ENCODE data around the gene PARP12. TPM values are rescaled to one million over a fixed set of nuclear protein-coding genes. Genes with fewer than 3 reads are reported as not detected.

Gene PARP12
- total and polyA plus RNA-seq, 2 of the 8 experiments (the other 6 are each of a cell fraction or from before 2014, with no cell fraction given), result 9.0 to 21.5 TPM

DNA sequence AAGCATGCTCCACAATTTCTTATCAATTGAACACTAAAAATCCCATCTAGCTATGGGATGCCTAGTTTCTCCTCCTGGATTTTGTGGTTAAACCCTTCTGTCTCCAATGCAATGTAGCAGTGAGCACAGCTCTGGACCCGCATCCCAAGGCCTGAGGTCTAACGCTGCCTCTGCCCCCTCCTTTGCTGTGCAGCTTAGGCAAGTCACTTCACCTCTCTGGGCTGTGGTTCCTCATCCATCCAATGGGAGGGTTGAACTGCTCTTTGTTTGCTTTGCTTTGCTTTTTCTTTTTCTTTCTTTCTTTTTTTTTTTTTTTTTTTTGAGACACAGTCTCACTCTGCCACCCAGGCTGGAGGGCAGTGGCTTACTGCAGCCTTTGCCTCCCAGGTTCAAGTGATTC lies 69.2 kb downstream of the PARP12 start:
- no peak overlapping the region for H3K4me3 ChIP-seq (ENCODE audit: extremely low read depth in 1 of 4, insufficient read depth in 2 of 4, low read depth in 3 of 4, low read length in 4 of 4)
- CTCF ChIA-PET (ENCODE audit: partially characterized antibody), result interaction anchor here (2.4 to 3.7 kb wide), 3 partner anchors 9 to 348 kb away, joined by 11 to 21 read pairs (median 15); no protein-coding TSS in a partner anchor
- TF ChIP-seq CBX5 (IDR thresholded peaks at IDR 0.05; ENCODE audit: low read depth, low read length), result no peak
- TF ChIP-seq RXRA (IDR thresholded peaks at IDR 0.05; ENCODE audit: insufficient read depth, low read depth, low read length), result no peak
- no peak for TF ChIP-seq RFX5 (IDR thresholded peaks at IDR 0.05; ENCODE audit: borderline replicate concordance, low read depth, low read length)
- TF ChIP-seq CTBP2 (IDR thresholded peaks at IDR 0.05; ENCODE audit: borderline replicate concordance, insufficient read depth, insufficient read length, low read length), result no peak
- TF ChIP-seq BACH1 (IDR thresholded peaks at IDR 0.05; ENCODE audit: low read length), result no peak
- TF ChIP-seq CHD1 (IDR thresholded peaks at IDR 0.05; ENCODE audit: low read depth, low read length), result no peak
- no peak for TF ChIP-seq TCF12 (IDR thresholded peaks at IDR 0.05; ENCODE audit: low read depth, low read length)
- TF ChIP-seq RAD21 (IDR thresholded peaks at IDR 0.05 in 1 of 2, conservative IDR thresholded peaks at IDR 0.05 in 1 of 2; ENCODE audit: low read depth in 2 of 2, low read length in 2 of 2), result no peak
- no peak for TF ChIP-seq NRF1 (IDR thresholded peaks at IDR 0.05; ENCODE audit: low read depth, low read length)
- TF ChIP-seq SP2 (IDR thresholded peaks at IDR 0.05; ENCODE audit: low read length), result no peak
- no peak for TF ChIP-seq HDAC2 (IDR thresholded peaks at IDR 0.05; ENCODE audit: borderline replicate concordance in 1 of 2, low read depth in 2 of 2, low read length in 2 of 2)
- TF ChIP-seq CEBPB (IDR thresholded peaks at IDR 0.05; ENCODE audit: low read depth, low read length), result no peak
- no peak for TF ChIP-seq NANOG (IDR thresholded peaks at IDR 0.05; ENCODE audit: insufficient read depth, low read depth, low read length, poor library complexity, severe bottlenecking)
- no peak for TF ChIP-seq KDM1A (IDR thresholded peaks at IDR 0.05; ENCODE audit: borderline replicate concordance, low read length)

More for the DNA sequence above, 69.2 kb downstream of the PARP12 start:
- H3K9me3 ChIP-seq (ENCODE audit: insufficient read depth in 2 of 2, low read depth in 1 of 2, low read length in 1 of 2), result no peaks in the 10 kb centered on the region
- no peaks in the 10 kb centered on the region for H3K79me2 ChIP-seq (ENCODE audit: control insufficient read depth in 1 of 2, insufficient read depth in 2 of 2, low read length in 2 of 2)
- no peak for FAIRE-seq
- H2BK12ac ChIP-seq (ENCODE audit: low read depth, low read length), result no peak overlapping the region
- H2BK15ac ChIP-seq (ENCODE audit: low read length), result 0 out of 2 replicates have a peak overlapping the region, but pooled peaks have one; percentile 18
- H4K5ac ChIP-seq (ENCODE audit: insufficient read length, low read depth, low read length), result no peak overlapping the region
- no peaks in the 10 kb centered on the region for H4K20me1 ChIP-seq (replicated peaks in 1 of 2; ENCODE audit: control insufficient read depth in 1 of 2, insufficient read depth in 2 of 2, low read length in 2 of 2)
- H2BK5ac ChIP-seq (ENCODE audit: low read depth, low read length), result no peak overlapping the region
- no peaks in the 10 kb centered on the region for H3K36me3 ChIP-seq (ENCODE audit: control insufficient read depth in 2 of 4, insufficient read depth in 4 of 4, low read length in 3 of 4)
- H3K14ac ChIP-seq (ENCODE audit: insufficient read length), result no peak overlapping the region
- H3K4me2 ChIP-seq (ENCODE audit: insufficient read depth in 1 of 2, low read depth in 2 of 2, low read length in 2 of 2), result no peak overlapping the region
- POLR2A ChIA-PET (ENCODE audit: partially characterized antibody), result no interaction called here
- H2AK5ac ChIP-seq (ENCODE audit: low read depth, low read length), result no peak overlapping the region
- no peak overlapping the region for H3K27ac ChIP-seq (ENCODE audit: low read depth, low read length)
- 100% methylated on average over 2 of the region's 2 CpGs; no CpG with 5 or more reads in 1 of the 2 experiments for WGBS, 2 experiments (ENCODE audit: extremely low coverage in 1 of 2, insufficient coverage in 1 of 2, insufficient read length in 1 of 2, insufficient replicate concordance in 2 of 2, low coverage in 1 of 2, low lambda C conversion rate in 2 of 2, missing lambda C conversion rate in 1 of 2)
- H3K56ac ChIP-seq (replicated peaks; ENCODE audit: insufficient read length, low read depth, low read length), result no peak overlapping the region
- H3K79me1 ChIP-seq (ENCODE audit: low read depth, low read length), result no peaks in the 10 kb centered on the region
- no peak overlapping the region for H3K4ac ChIP-seq (replicated peaks; ENCODE audit: insufficient read length, low read depth, low read length)
- 0 out of 2 replicates have a peak, but pooled peaks cover 2% of the 10 kb centered on the region for H3K23me2 ChIP-seq (ENCODE audit: low read depth, low read length)
- peak overlapping the region; percentile 28; the same call in 1 of the 2 replicates for H4K8ac ChIP-seq (ENCODE audit: extremely low read depth, insufficient read depth, low read length)
- peaks cover 0 to 9% (median 0%) of the 10 kb centered on the region in 4 experiments; a peak in 2 of 7 replicates for H3K4me1 ChIP-seq (replicated peaks in 1 of 4; ENCODE audit: control insufficient read depth in 3 of 4, insufficient read depth in 4 of 4, low read length in 3 of 4)
- H2BK120ac ChIP-seq (replicated peaks; ENCODE audit: low read depth, low read length), result no peak overlapping the region
- no peaks in the 10 kb centered on the region for H3K27me3 ChIP-seq (replicated peaks in 1 of 4; ENCODE audit: control insufficient read depth in 3 of 4, extremely low read depth in 1 of 4, insufficient read depth in 3 of 4, low read length in 3 of 4)
- H2AFZ ChIP-seq (ENCODE audit: low read length), result no peak overlapping the region
- no peak overlapping the region for H4K91ac ChIP-seq (replicated peaks; ENCODE audit: insufficient read length, low read length)
- H3K9ac ChIP-seq (replicated peaks in 1 of 4; ENCODE audit: extremely low read depth in 1 of 4, low read depth in 3 of 4, low read length in 3 of 4), result no peak overlapping the region
- H3K18ac ChIP-seq (ENCODE audit: extremely low read depth, low read length), result no peak overlapping the region; the same call in 1 of the 2 replicates
- no peak overlapping the region for H2BK20ac ChIP-seq (ENCODE audit: low read length)
- no peak overlapping the region for H3K23ac ChIP-seq (ENCODE audit: insufficient read length)
- no peak for DNase-seq (ENCODE audit: low read depth in 1 of 2, low spot score in 2 of 2)

Data from H1 (cell line).